ENCODE data around the gene ITGB5. TPM values are rescaled to one million over a fixed set of nuclear protein-coding genes. Genes with fewer than 3 reads are reported as not detected.

Gene ITGB5
- total RNA-seq, 2 experiments from 2014 or later, result not detected

DNA sequence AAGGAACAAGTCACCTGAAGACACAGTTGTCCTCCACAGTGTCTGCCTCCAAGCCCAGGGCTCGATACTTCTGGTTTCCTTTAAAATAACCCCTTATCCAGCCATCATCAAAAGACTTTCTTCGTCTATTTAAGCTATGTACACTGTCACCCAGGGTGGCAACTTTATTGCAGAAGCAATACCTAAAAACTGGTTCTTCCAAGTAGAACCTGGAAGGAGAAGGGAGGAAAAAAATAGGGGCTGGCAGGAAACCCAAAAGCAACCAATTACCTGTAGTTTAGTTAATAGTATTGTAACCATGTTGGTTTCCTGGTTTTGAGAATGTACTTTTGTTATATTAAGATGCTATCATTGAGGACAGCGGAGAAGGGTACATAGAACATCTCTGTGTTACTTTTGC lies 33.7 kb downstream of the ITGB5 start:
- no peaks in the 10 kb centered on the region for H4K20me1 ChIP-seq (ENCODE audit: insufficient read depth, low read length)
- TF ChIP-seq, protein P1, sequence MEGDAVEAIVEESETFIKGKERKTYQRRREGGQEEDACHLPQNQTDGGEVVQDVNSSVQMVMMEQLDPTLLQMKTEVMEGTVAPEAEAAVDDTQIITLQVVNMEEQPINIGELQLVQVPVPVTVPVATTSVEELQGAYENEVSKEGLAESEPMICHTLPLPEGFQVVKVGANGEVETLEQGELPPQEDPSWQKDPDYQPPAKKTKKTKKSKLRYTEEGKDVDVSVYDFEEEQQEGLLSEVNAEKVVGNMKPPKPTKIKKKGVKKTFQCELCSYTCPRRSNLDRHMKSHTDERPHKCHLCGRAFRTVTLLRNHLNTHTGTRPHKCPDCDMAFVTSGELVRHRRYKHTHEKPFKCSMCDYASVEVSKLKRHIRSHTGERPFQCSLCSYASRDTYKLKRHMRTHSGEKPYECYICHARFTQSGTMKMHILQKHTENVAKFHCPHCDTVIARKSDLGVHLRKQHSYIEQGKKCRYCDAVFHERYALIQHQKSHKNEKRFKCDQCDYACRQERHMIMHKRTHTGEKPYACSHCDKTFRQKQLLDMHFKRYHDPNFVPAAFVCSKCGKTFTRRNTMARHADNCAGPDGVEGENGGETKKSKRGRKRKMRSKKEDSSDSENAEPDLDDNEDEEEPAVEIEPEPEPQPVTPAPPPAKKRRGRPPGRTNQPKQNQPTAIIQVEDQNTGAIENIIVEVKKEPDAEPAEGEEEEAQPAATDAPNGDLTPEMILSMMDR (conservative IDR thresholded peaks at IDR 0.05; ENCODE audit: low read length), result no peak
- TF ChIP-seq EZH2phosphoT487 (IDR thresholded peaks at IDR 0.05; ENCODE audit: borderline replicate concordance, low read depth, low read length), result no peak
- H3K4me1 ChIP-seq (ENCODE audit: insufficient read depth, low read length, poor library complexity, severe bottlenecking), result no peaks in the 10 kb centered on the region
- no peak overlapping the region for H3K4me2 ChIP-seq (ENCODE audit: low read length)
- ChIA-PET POLR2A (no interaction called here), CTCF (ENCODE audit: unreplicated experiment) (no interaction called here)
- BruUV-seq (replicated peaks), result no TSS peak
- H3K9me2 ChIP-seq (ENCODE audit: insufficient read depth, low read length), result no peaks in the 10 kb centered on the region
- no peaks in the 10 kb centered on the region for H3K79me2 ChIP-seq (ENCODE audit: insufficient read depth, low read depth, low read length)
- H3K4me3 ChIP-seq (ENCODE audit: low read depth, low read length, poor library complexity, severe bottlenecking), result no peak overlapping the region
- intact Hi-C loops (cut with micrococcal nuclease; ENCODE audit: unreplicated experiment), result no loop called here
- no peak overlapping the region for H3K27ac ChIP-seq (ENCODE audit: low read depth, low read length, poor library complexity, severe bottlenecking)
- no peak overlapping the region for H2AFZ ChIP-seq (ENCODE audit: low read length)
- DNase-seq (ENCODE audit: low spot score), result no peak
- H3K36me3 ChIP-seq (ENCODE audit: insufficient read depth, low read length), result no peaks in the 10 kb centered on the region
- H3K9me3 ChIP-seq (ENCODE audit: low read length), result no peaks in the 10 kb centered on the region

- intact Hi-C loops (cut with micrococcal nuclease; ENCODE audit: unreplicated experiment), result no loop called here
- Histone ChIP-seq H3K79me2 (ENCODE audit: insufficient read depth, low read depth, low read length) (no peaks in the 10 kb centered on the region), H4K20me1 (ENCODE audit: insufficient read depth, low read length) (no peaks in the 10 kb centered on the region), H2AFZ (ENCODE audit: low read length) (no peak overlapping the region), H3K4me3 (ENCODE audit: low read depth, low read length, poor library complexity, severe bottlenecking) (no peak overlapping the region), H3K9me2 (ENCODE audit: insufficient read depth, low read length) (no peaks in the 10 kb centered on the region), H3K27ac (ENCODE audit: low read depth, low read length, poor library complexity, severe bottlenecking) (no peak overlapping the region), H3K36me3 (ENCODE audit: insufficient read depth, low read length) (no peaks in the 10 kb centered on the region), H3K9me3 (ENCODE audit: low read length) (no peaks in the 10 kb centered on the region), H3K4me2 (ENCODE audit: low read length) (no peak overlapping the region), H3K4me1 (ENCODE audit: insufficient read depth, low read length, poor library complexity, severe bottlenecking) (no peaks in the 10 kb centered on the region)
- TF ChIP-seq, protein P1 (conservative IDR thresholded peaks at IDR 0.05; ENCODE audit: low read length), result no peak
- TF ChIP-seq EZH2phosphoT487 (IDR thresholded peaks at IDR 0.05; ENCODE audit: borderline replicate concordance, low read depth, low read length), result no peak
- ChIA-PET CTCF (ENCODE audit: unreplicated experiment) (no interaction called here), POLR2A (interaction anchor here (0.7 kb wide), 1 partner anchor 25 kb away, joined by 3 read pairs; no protein-coding TSS in a partner anchor)
- no TSS peak for BruUV-seq (replicated peaks)
- no peak for DNase-seq (ENCODE audit: low spot score)
Measured at GRCh38 chr3:124851905-124852304, 35.3 kb downstream of the ITGB5 start.

DNA sequence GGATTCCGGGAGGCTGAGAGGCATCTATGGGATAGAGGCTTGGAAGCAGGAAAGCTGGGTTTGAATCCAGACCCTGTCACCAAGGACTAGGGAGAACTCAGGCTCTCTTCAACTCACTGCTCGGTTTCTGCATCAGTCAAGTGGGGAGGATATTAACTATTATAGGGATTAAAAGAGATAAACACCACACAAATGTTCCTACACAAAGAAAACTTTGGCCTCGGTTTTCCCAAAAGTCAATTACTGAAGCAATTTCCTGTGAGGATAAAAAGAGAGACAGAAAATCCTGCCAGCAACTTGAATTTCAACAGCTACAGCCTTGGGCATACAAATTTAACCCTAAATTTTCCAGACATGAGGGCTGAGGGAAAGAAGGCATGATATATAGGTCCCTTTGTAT lies 36.0 kb downstream of the ITGB5 start:
- no peak overlapping the region for H2AFZ ChIP-seq (ENCODE audit: low read length)
- no peaks in the 10 kb centered on the region for H4K20me1 ChIP-seq (ENCODE audit: insufficient read depth, low read length)
- H3K4me3 ChIP-seq (ENCODE audit: low read depth, low read length, poor library complexity, severe bottlenecking), result no peak overlapping the region
- no peaks in the 10 kb centered on the region for H3K9me3 ChIP-seq (ENCODE audit: low read length)
- TF ChIP-seq EZH2phosphoT487 (IDR thresholded peaks at IDR 0.05; ENCODE audit: borderline replicate concordance, low read depth, low read length), result no peak
- TF ChIP-seq, protein P1 (conservative IDR thresholded peaks at IDR 0.05; ENCODE audit: low read length), result no peak
- H3K9me2 ChIP-seq (ENCODE audit: insufficient read depth, low read length), result no peaks in the 10 kb centered on the region
- no peak overlapping the region for H3K27ac ChIP-seq (ENCODE audit: low read depth, low read length, poor library complexity, severe bottlenecking)
- H3K4me2 ChIP-seq (ENCODE audit: low read length), result no peak overlapping the region
- POLR2A ChIA-PET, result no interaction called here
- intact Hi-C loops (cut with micrococcal nuclease; ENCODE audit: unreplicated experiment), result no loop called here
- no TSS peak for BruUV-seq (replicated peaks)
- H3K4me1 ChIP-seq (ENCODE audit: insufficient read depth, low read length, poor library complexity, severe bottlenecking), result no peaks in the 10 kb centered on the region
- CTCF ChIA-PET (ENCODE audit: unreplicated experiment), result no interaction called here
- H3K36me3 ChIP-seq (ENCODE audit: insufficient read depth, low read length), result no peaks in the 10 kb centered on the region
- no peak for DNase-seq (ENCODE audit: low spot score)
- no peaks in the 10 kb centered on the region for H3K79me2 ChIP-seq (ENCODE audit: insufficient read depth, low read depth, low read length)
